Thoracic aorta (tissue), 2 donors: Measurements from ENCODE around the gene EXOC4. TPM values are rescaled to one million over a fixed set of nuclear protein-coding genes. Genes with fewer than 3 reads are reported as not detected.

ENCODE experiments used
- ATAC-seq: fragments of 150-250 bp; one replicate; pipeline ENCODE4 v1.8.0; 2017; ENCODE audit warnings: low read depth; ENCODE audit not compliant: insufficient number of reproducible peaks, low FRiP score
- DNase-seq: peaks from one replicate; pipeline ENCODE4 v3.0.0-alpha.2; 2020; ENCODE audit warnings: low spot score
- H3K27ac ChIP-seq, 2 donors: fragments of 200-600 bp; sonication (generic); 1 replicate in 1 of 2; 2 replicates in 1 of 2; pipeline ENCODE4 v1.5.1; 2016; ENCODE audit warnings: mild to moderate bottlenecking in 2 of 2, moderate library complexity in 2 of 2
- H3K27me3 ChIP-seq: fragments of 200-600 bp; sonication (generic); replicated peaks from 2 replicates; pipeline ENCODE4 v1.6.0; 2016; ENCODE audit warnings: mild to moderate bottlenecking; ENCODE audit not compliant: insufficient read depth
- H3K36me3 ChIP-seq: fragments of 200-600 bp; sonication (generic); one replicate; pipeline ENCODE4 v1.5.1; 2016
- H3K4me1 ChIP-seq, 2 donors: fragments of 200-600 bp; sonication (generic); 1 replicate in 1 of 2; 2 replicates in 1 of 2; pipeline versions ENCODE4 v1.5.1 to v1.6.0; 2016; ENCODE audit warnings: low read depth in 2 of 2, mild to moderate bottlenecking in 1 of 2; ENCODE audit not compliant: control insufficient read depth in 1 of 2
- H3K4me3 ChIP-seq: fragments of 200-600 bp; sonication (generic); 2 replicates; pipeline ENCODE4 v1.5.1; 2016; ENCODE audit warnings: mild to moderate bottlenecking
- H3K9me3 ChIP-seq: fragments of 200-600 bp; sonication (generic); 2 replicates; pipeline ENCODE4 v1.5.1; 2016
- total RNA-seq, 2 donors: library from RNA; depleted of rRNA; stranded (reverse); fragments of >200 nt; gene quantifications; one replicate each; pipeline versions ENCODE4 v1.1.0 to v1.2.3, GENCODE V29; 2016
- TF ChIP-seq, protein P1 (sequence below): fragments of 200-600 bp; sonication (generic); IDR thresholded peaks from one replicate; pipeline ENCODE4 v1.5.1; 2019; ENCODE audit warnings: antibody characterized with exemption

EXOC4 gene
- total RNA-seq, 2 donors from 2014 or later = 65.3 to 72.8 TPM

DNA sequence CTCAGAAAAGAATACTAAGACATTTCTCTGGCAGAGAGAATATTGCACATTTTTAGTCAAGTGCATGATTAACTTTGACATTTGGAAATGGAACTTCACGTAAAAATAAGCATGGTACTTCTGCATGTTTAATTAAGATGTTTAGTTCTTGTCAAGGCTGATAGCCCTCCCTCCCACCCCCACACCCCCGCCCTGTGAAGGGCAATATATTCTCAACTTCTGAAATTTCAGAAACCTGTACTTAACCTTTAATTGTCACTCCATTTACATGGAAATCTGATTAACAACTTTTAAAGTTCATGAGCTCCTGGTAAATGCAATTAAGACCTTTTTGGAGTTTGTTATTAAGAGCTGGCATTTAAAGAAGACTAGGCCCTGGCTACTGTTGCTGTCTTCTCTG lies 205.8 kb downstream of the EXOC4 start:
- Histone ChIP-seq H3K27me3 (no peaks in the 10 kb centered on the region), H3K36me3 (no peaks in the 10 kb centered on the region), H3K4me1 (no peaks in the 10 kb centered on the region), H3K4me3 (no peak overlapping the region), H3K9me3 (no peaks in the 10 kb centered on the region), H3K27ac (no peak overlapping the region)
- DNase-seq (no peak), ATAC-seq (no peak)
- TF ChIP-seq, protein P1, sequence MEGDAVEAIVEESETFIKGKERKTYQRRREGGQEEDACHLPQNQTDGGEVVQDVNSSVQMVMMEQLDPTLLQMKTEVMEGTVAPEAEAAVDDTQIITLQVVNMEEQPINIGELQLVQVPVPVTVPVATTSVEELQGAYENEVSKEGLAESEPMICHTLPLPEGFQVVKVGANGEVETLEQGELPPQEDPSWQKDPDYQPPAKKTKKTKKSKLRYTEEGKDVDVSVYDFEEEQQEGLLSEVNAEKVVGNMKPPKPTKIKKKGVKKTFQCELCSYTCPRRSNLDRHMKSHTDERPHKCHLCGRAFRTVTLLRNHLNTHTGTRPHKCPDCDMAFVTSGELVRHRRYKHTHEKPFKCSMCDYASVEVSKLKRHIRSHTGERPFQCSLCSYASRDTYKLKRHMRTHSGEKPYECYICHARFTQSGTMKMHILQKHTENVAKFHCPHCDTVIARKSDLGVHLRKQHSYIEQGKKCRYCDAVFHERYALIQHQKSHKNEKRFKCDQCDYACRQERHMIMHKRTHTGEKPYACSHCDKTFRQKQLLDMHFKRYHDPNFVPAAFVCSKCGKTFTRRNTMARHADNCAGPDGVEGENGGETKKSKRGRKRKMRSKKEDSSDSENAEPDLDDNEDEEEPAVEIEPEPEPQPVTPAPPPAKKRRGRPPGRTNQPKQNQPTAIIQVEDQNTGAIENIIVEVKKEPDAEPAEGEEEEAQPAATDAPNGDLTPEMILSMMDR = no peak

DNA sequence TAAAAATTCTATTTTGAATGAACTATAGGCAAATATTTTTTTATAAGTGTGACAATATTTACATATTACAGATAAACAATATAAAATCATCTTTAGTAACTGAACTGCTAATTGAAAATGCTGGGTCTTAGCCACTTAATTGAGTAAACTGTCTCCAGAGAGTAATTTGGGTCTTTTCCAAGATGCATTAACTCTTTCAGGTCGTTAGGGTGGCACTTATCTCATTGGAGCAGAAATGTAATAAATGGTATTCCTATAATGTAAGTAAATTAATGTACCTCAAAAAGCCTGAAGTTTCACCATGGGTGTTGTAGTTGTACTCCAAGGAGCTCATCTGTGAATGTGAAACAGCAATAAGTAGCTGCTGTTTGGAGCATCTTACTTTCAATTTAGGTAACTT lies 208.5 kb downstream of the EXOC4 start:
- ATAC-seq = no peak
- TF ChIP-seq, protein P1 = no peak

DNA sequence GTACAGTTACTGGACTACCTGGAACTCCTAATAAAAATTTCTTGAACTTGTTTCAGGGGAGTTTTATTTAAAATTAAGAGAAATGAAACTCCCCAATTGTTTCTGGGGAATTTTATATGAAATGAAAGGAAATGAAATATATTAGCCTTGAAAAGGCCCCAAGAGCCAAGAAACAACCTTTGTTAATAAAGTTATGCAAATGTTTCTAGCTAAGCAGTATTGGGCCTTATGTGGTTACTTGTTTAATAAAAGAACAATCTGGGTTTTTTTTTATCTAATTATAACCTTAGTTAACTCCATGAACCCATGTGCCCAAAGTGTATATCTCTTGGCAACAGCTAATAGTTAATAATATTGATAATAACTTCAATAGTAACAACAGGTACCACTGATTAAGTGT lies 222.8 kb downstream of the EXOC4 start:
- no peaks in the 10 kb centered on the region for H3K27me3 ChIP-seq
- no peaks in the 10 kb centered on the region for H3K4me1 ChIP-seq
- H3K27ac ChIP-seq = no peak overlapping the region
- TF ChIP-seq, protein P1 = no peak
- no peak for DNase-seq
- H3K4me3 ChIP-seq = no peak overlapping the region
- peaks cover 5% of the 10 kb centered on the region for H3K36me3 ChIP-seq
- no peak for ATAC-seq
- no peaks in the 10 kb centered on the region for H3K9me3 ChIP-seq

More for the DNA sequence above, 208.5 kb downstream of the EXOC4 start:
- no peak for DNase-seq
- no peak overlapping the region for H3K4me3 ChIP-seq
- H3K4me1 ChIP-seq = no peaks in the 10 kb centered on the region
- peaks cover 7% of the 10 kb centered on the region for H3K9me3 ChIP-seq
- no peak overlapping the region for H3K27ac ChIP-seq
- no peaks in the 10 kb centered on the region for H3K27me3 ChIP-seq
- H3K36me3 ChIP-seq = no peaks in the 10 kb centered on the region

DNA sequence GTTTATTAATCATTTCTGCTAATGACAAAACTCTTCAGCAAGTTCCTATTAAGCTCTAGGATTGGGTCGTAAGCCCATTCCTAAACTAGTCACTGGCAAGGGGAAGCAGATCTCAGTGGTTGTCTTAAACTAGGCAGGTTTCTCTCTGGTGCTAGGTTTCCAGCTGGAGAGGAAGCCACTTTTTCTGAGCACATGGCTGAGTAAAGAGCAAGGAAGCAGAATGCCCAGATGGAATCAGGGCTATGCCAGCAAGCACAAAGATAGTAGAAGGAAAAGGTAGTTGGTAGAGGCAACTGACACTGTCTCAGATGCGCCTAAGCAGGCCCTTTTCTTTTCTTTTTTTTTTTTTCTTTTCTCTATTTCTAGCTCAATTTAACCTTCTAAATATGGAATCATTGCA lies 224.9 kb downstream of the EXOC4 start:
- peaks cover 5% of the 10 kb centered on the region for H3K36me3 ChIP-seq
- no peaks in the 10 kb centered on the region for H3K9me3 ChIP-seq
- H3K4me1 ChIP-seq = no peaks in the 10 kb centered on the region
- TF ChIP-seq, protein P1 = no peak
- no peak overlapping the region for H3K27ac ChIP-seq
- no peak overlapping the region for H3K4me3 ChIP-seq
- no peak for ATAC-seq
- no peak for DNase-seq
- no peaks in the 10 kb centered on the region for H3K27me3 ChIP-seq

DNA sequence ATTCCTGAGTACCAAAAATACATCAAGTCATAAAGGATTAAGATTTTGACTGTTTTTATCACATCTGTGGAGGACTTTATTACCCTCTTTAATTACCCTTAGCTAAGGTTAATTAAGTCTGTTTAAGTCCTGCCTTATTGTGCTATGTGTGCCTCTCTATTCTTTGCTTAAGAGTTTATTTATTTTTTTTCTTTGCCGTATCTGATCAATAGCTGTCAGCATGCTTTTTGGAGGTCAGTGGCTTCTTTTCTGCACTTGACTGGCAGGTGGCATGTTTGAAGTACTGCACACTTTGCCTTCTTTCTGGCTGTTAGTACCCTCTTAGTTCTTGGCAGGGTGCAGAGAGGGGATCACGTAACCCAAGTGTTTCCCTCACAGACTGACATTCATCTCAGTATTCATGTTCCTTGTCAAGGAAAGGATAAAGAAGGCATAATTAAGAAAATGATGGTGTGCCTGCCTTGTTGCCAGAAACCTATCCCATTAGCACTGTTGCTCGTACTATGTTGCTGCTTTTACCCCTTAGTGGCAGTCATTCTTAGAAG lies 225.8 kb downstream of the EXOC4 start:
- Histone ChIP-seq H3K27ac (no peak overlapping the region), H3K4me3 (no peak overlapping the region), H3K9me3 (no peaks in the 10 kb centered on the region), H3K36me3 (peaks cover 5% of the 10 kb centered on the region), H3K27me3 (no peaks in the 10 kb centered on the region), H3K4me1 (no peaks in the 10 kb centered on the region)
- TF ChIP-seq, protein P1 = no peak
- DNase-seq (no peak), ATAC-seq (no peak)
